ENCODE results near the gene SMOC1.

DNA sequence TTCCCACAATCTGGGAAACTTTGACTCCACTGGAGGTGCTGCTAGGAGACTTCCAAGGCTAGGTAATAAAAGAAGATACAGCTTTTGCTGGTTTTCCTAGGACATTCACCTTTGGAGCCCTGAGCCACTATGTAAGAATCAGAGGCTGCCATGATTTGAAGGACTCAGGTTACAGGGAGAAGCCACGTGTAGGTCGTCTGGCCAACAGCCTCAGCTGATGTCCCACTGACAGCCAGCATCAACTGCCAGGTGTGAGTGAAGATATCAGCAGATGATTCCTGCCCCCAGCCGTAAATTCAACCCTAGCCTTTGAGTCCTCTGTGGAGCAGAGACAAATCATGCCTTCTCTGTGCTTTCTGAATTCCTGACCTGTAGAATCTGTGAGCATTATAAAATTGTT, 27.0 kb downstream of the SMOC1 start:
- TF ChIP-seq, protein P1, sequence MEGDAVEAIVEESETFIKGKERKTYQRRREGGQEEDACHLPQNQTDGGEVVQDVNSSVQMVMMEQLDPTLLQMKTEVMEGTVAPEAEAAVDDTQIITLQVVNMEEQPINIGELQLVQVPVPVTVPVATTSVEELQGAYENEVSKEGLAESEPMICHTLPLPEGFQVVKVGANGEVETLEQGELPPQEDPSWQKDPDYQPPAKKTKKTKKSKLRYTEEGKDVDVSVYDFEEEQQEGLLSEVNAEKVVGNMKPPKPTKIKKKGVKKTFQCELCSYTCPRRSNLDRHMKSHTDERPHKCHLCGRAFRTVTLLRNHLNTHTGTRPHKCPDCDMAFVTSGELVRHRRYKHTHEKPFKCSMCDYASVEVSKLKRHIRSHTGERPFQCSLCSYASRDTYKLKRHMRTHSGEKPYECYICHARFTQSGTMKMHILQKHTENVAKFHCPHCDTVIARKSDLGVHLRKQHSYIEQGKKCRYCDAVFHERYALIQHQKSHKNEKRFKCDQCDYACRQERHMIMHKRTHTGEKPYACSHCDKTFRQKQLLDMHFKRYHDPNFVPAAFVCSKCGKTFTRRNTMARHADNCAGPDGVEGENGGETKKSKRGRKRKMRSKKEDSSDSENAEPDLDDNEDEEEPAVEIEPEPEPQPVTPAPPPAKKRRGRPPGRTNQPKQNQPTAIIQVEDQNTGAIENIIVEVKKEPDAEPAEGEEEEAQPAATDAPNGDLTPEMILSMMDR (IDR thresholded peaks at IDR 0.05) = no peak
- TF ChIP-seq POLR2A (IDR thresholded peaks at IDR 0.05) = no peak
- TF ChIP-seq EP300 (IDR thresholded peaks at IDR 0.05) = no peak
- no peak for TF ChIP-seq POLR2AphosphoS5 (IDR thresholded peaks at IDR 0.05)

All from suprapubic skin (tissue), 4 donors.